ENCODE data around the gene SPPL3.

Gene SPPL3

DNA sequence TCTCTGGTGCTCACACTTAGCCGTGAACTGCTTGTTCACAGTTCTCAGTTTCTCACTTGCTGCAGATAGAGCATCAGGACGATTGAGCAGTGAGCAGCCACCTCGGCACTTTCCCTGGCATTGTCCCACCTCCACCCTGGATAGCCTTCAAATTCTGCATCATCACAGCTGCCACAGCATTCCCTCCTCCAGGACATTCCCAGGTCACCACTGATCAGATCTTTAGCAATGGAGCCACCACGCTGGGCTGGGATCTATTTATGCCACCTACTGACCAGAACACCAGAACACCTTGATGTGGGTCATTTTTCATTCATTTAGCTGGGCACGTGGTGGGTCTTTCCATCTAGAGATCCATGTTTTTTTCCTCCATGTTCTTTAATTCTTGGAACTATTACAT is 154.9 kb downstream of the SPPL3 start:
- Histone ChIP-seq H3K9me3 (no peaks in the 10 kb centered on the region), H3K27me3 (no peaks in the 10 kb centered on the region), H3K27ac (no peak overlapping the region), H3K4me3 (ENCODE audit: low read depth in 1 of 2, low read length in 1 of 2) (no peak overlapping the region), H3K4me1 (ENCODE audit: control insufficient read depth in 1 of 2, insufficient read depth in 1 of 2, low read depth in 1 of 2, low read length in 1 of 2) (no peaks in the 10 kb centered on the region), H3K36me3 (no peaks in the 10 kb centered on the region)
- TF ChIP-seq, protein P1, sequence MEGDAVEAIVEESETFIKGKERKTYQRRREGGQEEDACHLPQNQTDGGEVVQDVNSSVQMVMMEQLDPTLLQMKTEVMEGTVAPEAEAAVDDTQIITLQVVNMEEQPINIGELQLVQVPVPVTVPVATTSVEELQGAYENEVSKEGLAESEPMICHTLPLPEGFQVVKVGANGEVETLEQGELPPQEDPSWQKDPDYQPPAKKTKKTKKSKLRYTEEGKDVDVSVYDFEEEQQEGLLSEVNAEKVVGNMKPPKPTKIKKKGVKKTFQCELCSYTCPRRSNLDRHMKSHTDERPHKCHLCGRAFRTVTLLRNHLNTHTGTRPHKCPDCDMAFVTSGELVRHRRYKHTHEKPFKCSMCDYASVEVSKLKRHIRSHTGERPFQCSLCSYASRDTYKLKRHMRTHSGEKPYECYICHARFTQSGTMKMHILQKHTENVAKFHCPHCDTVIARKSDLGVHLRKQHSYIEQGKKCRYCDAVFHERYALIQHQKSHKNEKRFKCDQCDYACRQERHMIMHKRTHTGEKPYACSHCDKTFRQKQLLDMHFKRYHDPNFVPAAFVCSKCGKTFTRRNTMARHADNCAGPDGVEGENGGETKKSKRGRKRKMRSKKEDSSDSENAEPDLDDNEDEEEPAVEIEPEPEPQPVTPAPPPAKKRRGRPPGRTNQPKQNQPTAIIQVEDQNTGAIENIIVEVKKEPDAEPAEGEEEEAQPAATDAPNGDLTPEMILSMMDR (IDR thresholded peaks at IDR 0.05), result no peak

DNA sequence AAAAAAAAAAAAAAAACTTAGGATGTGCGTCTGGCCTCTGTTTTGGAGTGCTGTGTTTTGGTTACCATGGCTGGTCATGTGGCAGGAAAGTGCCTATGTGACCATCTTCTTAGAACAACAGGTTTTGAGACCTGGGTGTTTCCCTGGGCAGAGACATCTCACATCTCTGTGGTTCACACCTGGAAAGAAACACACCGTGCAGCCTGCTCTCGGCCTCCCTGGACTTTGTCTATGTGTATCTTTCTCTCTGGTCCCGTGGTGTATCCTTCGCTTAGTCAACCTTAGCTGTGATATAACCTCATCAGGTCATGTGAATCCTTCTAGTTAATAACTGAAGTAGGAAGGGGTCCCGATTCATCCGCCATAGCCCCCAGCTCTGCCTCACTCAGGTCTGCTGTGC is 155.9 kb downstream of the SPPL3 start:
- no peaks in the 10 kb centered on the region for H3K27me3 ChIP-seq
- H3K36me3 ChIP-seq, result no peaks in the 10 kb centered on the region
- no peak overlapping the region for H3K4me3 ChIP-seq (ENCODE audit: low read depth in 1 of 2, low read length in 1 of 2)
- no peaks in the 10 kb centered on the region for H3K4me1 ChIP-seq (ENCODE audit: control insufficient read depth in 1 of 2, insufficient read depth in 1 of 2, low read depth in 1 of 2, low read length in 1 of 2)
- TF ChIP-seq, protein P1 (IDR thresholded peaks at IDR 0.05), result no peak
- H3K9me3 ChIP-seq, result no peaks in the 10 kb centered on the region
- no peak overlapping the region for H3K27ac ChIP-seq

- TF ChIP-seq, protein P1 (IDR thresholded peaks at IDR 0.05), result no peak
- H3K27me3 ChIP-seq, result no peaks in the 10 kb centered on the region
- H3K9me3 ChIP-seq, result no peaks in the 10 kb centered on the region
- no peak overlapping the region for H3K27ac ChIP-seq
- peaks cover under 1% of the 10 kb centered on the region for H3K36me3 ChIP-seq
- H3K4me1 ChIP-seq (ENCODE audit: control insufficient read depth in 1 of 2, insufficient read depth in 1 of 2, low read depth in 1 of 2, low read length in 1 of 2), result no peaks in the 10 kb centered on the region
- H3K4me3 ChIP-seq (ENCODE audit: low read depth in 1 of 2, low read length in 1 of 2), result no peak overlapping the region
Measured at GRCh38 chr12:120744922-120745493, 159.2 kb downstream of the SPPL3 start.

DNA sequence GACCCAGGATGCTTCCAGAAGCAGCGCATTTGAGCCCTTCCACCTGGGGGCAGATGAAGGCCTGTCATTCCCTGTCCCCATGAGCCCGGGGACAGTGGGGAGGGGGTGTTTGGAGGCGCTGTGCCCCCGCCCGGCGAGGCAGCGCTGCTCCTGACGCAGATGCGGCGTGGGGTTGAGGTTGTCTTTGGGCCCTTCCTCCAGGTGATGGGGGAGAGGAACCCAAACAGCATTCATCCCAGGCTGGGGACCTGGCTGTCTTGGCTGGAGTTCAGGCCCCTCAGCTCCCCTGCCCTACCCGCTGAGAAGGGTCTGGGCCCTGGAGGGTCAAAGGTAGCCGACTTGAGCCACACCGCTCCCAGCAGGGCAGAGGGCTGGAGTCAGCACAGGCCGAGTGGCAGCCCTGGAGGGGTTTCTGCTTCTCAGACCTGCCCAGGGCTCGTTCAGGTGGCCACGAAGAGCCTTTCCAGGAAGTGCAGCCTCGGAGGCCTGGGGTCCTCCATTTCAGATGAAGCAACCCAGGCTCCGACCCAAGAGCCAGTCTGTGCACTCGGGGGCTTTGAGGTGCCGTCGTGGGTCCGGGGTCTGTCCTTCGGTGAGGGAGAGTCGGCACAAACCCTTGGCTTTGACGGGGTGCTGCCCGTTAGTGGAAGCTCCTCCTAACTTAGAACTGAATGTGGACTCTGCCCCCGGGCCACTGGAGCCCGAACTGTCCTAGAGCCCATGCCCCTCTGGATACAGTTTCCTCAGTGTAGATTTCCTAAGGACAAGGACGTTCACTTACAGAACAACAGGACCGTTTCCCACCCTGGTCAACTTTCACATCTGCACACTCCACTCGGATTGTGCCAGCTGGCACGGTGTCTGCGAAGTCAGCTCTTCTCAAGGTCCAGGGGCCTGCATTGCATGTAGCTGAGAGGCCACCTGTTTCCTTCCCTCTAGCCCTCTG is 162.4 kb downstream of the SPPL3 start:
- Histone ChIP-seq H3K27me3 (no peaks in the 10 kb centered on the region), H3K9me3 (no peaks in the 10 kb centered on the region), H3K4me3 (ENCODE audit: low read depth in 1 of 2, low read length in 1 of 2) (no peak overlapping the region), H3K36me3 (peaks cover 31% of the 10 kb centered on the region), H3K27ac (no peak overlapping the region), H3K4me1 (ENCODE audit: control insufficient read depth in 1 of 2, insufficient read depth in 1 of 2, low read depth in 1 of 2, low read length in 1 of 2) (no peaks in the 10 kb centered on the region)
- TF ChIP-seq, protein P1 (IDR thresholded peaks at IDR 0.05), result no peak

DNA sequence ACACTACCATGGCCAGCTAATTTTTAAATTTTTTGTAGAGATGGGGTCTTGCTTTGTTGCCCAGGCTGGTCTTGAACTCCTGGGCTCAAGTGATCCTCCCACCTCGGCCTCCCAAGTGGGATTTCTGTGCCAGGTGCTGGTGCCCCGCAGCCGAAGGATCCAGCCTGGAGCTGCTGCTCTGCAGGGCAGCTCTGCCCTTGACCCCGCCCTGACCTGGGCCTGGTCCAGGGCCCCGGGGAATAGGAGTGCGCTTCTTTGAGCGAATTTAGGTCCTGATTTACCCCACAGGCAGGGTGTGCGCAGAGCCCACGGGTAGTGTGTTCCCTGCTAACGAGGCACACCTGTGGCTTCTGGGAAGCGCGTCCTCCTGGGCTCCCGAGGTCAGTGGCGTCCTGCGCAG is 163.3 kb downstream of the SPPL3 start:
- peaks cover 35% of the 10 kb centered on the region for H3K36me3 ChIP-seq
- TF ChIP-seq, protein P1 (IDR thresholded peaks at IDR 0.05), result no peak

More for the DNA sequence above, 163.3 kb downstream of the SPPL3 start:
- no peaks in the 10 kb centered on the region for H3K27me3 ChIP-seq
- no peaks in the 10 kb centered on the region for H3K9me3 ChIP-seq
- H3K27ac ChIP-seq, result no peak overlapping the region
- no peaks in the 10 kb centered on the region for H3K4me1 ChIP-seq (ENCODE audit: control insufficient read depth in 1 of 2, insufficient read depth in 1 of 2, low read depth in 1 of 2, low read length in 1 of 2)
- no peak overlapping the region for H3K4me3 ChIP-seq (ENCODE audit: low read depth in 1 of 2, low read length in 1 of 2)

All from neutrophil (primary cell).